Right ventricle myocardium inferior (tissue), 1 donor: ENCODE data around the gene KRT6A. TPM values are rescaled to one million over a fixed set of nuclear protein-coding genes. Genes with fewer than 3 reads are reported as not detected.

Experiments
- ATAC-seq: fragments of 200-7000 bp; cut with Tn5 transposase; one replicate; pipeline ENCODE4 v1.9.1; 2020; ENCODE audit warnings: mild to moderate bottlenecking, moderate library complexity
- DNase-seq: peaks from one replicate; pipeline ENCODE4 v3.0.0; 2021; ENCODE audit errors: missing footprints
- intact Hi-C: fragments of 100-400 bp; cut with DNase I; formaldehyde crosslinking; loops from one replicate; pipeline ENCODE4 v1.11.0; 2022
- total RNA-seq: library from RNA; stranded (reverse); fragmentation: NEBNext Ultra II Directional; extraction: Animal tissue kit (Norgen Biotek cat#: 25700); gene quantifications from one replicate; pipeline ENCODE4 v1.2.1, GENCODE V29; 2021
- donor health status: DM: no; HTN: yes; CAD: no; lungs with severe emphysema.

The KRT6A gene
- total RNA-seq, 1 donor from 2014 or later, result 0.16 TPM

GRCh38 chr12:52525661-52526499 lies 32.8 kb upstream of the KRT6A start:
- ATAC-seq (no peak), DNase-seq (no peak)
- intact Hi-C loops, result no loop called here

GRCh38 chr12:52524898-52525591 lies 32.0 kb upstream of the KRT6A start:
- intact Hi-C loops, result no loop called here
- DNase-seq (no peak), ATAC-seq (no peak)

GRCh38 chr12:52524241-52524897 lies 31.3 kb upstream of the KRT6A start:
- intact Hi-C loops, result no loop called here
- ATAC-seq (no peak), DNase-seq (no peak)

GRCh38 chr12:52523824-52524223 lies 30.8 kb upstream of the KRT6A start:
- intact Hi-C loops, result no loop called here
- ATAC-seq (no peak), DNase-seq (no peak)

- ATAC-seq, result no peak
Measured at GRCh38 chr12:52522346-52523011, 29.4 kb upstream of the KRT6A start.

GRCh38 chr12:52521568-52522266 lies 28.7 kb upstream of the KRT6A start:
- intact Hi-C loops, result no loop called here
- ATAC-seq (no peak), DNase-seq (no peak)

More at GRCh38 chr12:52522346-52523011, 29.4 kb upstream of the KRT6A start:
- no peak for DNase-seq
- intact Hi-C loops, result no loop called here

- no peak for DNase-seq
- intact Hi-C loops, result no loop called here
- ATAC-seq, result no peak
Measured at GRCh38 chr12:52521175-52521567, 28.1 kb upstream of the KRT6A start.

DNA sequence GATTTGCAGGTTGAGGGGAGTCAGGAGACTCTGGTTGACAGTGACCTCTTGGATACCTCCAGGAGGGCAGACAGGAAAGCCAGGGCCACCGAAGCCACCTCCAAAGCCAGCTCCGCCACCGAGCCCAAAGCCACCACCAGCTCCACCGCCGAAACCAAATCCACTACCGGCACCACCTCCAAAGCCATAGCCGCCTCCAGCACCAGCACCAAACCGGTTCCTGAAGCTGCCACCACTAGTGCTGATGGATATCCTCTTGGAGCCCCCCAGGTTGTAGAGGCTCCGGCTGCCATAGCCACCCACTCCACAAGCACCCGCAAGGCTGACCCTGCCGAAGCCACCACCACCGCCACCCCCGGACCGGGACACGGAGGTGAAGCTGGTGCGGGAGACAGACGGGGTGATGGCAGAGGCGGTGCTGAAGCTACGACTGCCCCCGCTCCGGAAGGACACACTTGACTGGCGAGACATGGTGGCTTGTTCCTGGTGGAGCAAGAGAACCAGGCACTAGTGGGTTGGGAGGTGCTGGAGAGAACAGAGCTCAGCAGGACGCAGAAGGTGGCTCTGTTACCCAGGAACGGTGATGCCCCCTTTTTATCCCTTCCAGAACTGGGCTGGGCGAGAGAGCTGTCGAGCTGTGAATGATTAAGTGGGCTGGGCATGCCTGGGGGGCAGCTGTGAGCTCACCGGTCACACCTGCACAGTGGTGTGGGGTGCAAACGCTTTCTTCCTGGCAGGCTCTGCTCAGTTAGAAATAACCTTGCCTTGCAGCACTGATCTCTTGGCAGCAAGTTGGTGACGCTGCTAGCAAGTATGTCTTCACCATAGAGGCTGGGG lies 27.0 kb upstream of the KRT6A start, which contains the start of gene KRT5:
TSS of gene KRT5 (minus strand) at position 569 of the 837 bp plus-strand sequence. CDS start at position 471, 98 bp downstream.
- intact Hi-C loops, result no loop called here
- ATAC-seq (no peak), DNase-seq (no peak)

DNA sequence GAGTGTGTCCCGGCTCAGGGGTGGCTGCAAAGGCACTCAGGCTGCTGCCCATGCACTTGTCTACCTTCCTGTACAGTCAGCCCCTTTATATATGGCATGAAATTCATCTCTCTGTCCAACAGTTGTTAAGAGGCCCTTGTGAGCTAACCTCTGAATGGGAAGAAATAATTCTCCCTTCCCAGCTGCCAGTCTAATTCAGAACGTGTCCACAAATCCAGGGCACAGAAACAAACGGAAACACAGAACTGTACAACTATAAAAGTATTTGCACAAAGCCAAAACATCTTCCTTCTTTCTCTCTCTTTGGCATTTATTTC lies 26.3 kb upstream of the KRT6A start:
- intact Hi-C loops, result no loop called here
- no peak for ATAC-seq
- DNase-seq, result no peak

DNA sequence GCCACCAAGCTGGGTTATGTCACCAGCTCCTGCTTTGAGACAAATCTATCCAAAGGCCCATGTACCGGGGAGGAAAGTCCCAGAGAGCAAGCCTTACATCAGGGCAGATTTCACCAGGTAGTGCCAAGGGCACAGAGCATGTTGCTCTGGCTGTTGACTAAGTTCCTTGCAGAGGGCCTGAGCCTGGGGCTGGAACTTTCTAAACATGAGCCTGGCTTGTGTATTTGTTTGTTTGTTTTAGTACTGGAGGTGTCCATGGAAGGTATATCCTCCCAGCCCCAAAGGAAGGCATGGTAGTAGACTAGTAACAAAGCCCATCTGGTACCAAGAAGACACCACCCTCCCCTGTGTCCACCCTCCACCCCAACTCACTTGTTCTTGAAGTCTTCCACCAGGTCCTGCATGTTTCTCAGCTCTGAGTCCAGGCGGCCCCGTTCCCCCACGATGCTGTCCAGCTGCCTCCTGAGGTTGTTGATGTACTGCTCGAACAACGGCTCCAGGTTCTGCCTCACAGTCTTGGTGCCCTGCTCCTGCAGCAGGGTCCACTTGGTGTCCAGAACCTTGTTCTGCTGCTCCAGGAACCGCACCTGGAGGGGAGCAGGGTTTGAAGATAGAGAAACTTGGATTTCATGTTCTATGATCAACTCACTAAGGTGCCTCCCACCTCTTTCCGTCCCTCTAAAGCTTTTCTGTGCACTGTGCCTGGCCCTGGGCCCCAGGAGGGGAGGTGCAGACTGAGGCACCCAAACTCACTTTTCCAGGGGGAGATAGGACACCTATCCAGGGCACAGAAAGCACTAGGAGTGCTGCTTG lies 25.7 kb upstream of the KRT6A start:
- intact Hi-C loops, result no loop called here
- ATAC-seq, result no peak
- DNase-seq, result no peak

DNA sequence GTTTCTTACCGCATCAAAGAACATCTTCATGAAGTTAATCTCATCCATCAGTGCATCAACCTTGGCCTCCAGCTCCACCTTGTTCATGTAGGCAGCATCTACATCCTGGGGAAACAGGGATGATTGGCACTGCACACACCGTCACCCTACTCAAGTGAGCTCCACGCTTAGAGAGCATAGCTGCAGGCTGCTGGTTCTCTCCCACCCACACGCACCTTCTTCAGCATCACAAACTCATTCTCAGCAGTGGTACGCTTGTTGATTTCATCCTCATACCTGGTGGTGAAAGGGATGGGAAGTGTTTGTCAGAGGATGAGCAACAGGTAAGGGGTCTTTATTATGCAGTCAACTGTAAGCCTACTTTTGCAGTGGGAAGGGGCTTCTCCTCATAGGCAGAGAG lies 24.8 kb upstream of the KRT6A start:
- ATAC-seq (no peak), DNase-seq (no peak)
- intact Hi-C loops, result no loop called here

GRCh38 chr12:52517005-52517835 lies 24.2 kb upstream of the KRT6A start:
- intact Hi-C loops, result no loop called here
- ATAC-seq, result no peak
- no peak for DNase-seq

DNA sequence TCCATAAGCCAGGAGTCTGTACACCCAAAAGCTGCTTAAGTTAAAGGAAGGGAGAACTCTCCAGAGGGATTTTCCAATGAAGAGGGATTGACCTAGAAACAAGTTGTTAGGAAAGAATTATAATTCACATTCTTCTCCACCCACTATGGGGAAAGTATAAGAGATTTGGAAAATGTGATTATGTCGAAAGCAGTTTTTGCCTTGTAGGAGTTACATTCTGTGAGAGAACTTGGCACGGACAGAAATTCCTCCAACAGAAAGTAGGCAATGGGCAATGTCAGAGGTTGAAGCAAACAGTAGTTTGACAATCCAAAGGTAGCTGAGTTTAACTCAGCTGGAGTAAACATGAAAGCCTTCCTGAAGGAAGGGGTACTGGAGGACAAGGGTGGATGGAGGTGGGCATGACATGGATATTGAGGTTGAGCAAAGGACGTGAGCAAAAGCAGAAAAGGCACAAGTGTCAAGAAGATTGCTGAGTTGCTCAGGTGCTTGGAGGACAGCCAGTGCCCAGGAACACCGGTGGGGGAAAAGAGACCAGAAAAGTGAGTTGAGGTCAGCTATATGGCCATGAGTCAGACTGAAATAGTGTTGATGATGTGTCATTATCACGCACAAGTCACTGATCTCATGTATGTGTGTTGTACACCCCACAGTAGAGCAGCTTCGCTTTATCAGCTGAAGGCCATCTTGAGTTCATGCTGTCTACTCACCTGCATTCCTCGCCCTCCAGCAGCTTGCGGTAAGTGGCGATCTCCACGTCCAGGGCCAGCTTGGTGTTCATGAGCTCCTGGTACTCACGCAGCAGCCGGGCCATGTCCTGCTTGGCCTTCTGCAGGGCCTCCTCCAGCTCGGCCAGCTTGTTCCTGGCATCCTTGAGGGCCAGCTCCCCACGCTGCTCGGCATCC lies 23.1 kb upstream of the KRT6A start:
- ATAC-seq (no peak), DNase-seq (no peak)
- intact Hi-C loops, result no loop called here

DNA sequence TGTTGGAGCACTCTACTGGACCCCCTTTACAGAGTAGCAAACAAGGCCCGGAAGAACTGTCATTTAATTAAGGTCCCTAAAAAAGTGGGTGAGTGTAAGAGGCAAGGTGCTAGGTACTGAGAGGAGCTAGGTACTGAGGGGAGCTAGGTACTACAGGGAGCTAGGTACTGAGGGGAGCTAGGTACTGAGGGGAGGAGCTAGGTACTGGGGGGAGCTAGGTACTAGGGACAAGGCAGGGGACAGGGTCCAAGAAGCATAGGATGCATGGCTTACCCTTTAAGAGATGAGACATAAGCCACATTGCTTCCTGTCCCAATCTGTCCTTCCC lies 22.2 kb upstream of the KRT6A start:
- intact Hi-C loops, result no loop called here
- no peak for DNase-seq
- ATAC-seq, result no peak

GRCh38 chr12:52514471-52515318 lies 21.6 kb upstream of the KRT6A start:
- ATAC-seq, result no peak
- DNase-seq, result no peak
- intact Hi-C loops, result no loop called here
